WI38 (cell line): ENCODE results near the gene SHANK2.

Experiments
- H3K4me3 ChIP-seq: 2 replicates; pipeline ENCODE4 v1.5.1; 2011; ENCODE audit warnings: low read depth, mild to moderate bottlenecking, control low read depth, low read length
- CTCF ChIP-seq: IDR thresholded peaks from 2 replicates; pipeline ENCODE4 v1.5.1; 2012; ENCODE audit warnings: low read depth, mild to moderate bottlenecking, control low read depth, low read length

Gene SHANK2

GRCh38 chr11:71268706-71269321 is 16.4 kb upstream of the SHANK2 start:
- TF ChIP-seq CTCF, result no peak
- H3K4me3 ChIP-seq, result no peak overlapping the region

GRCh38 chr11:71267807-71268421 is 15.5 kb upstream of the SHANK2 start:
- TF ChIP-seq CTCF, result no peak
- no peak overlapping the region for H3K4me3 ChIP-seq

DNA sequence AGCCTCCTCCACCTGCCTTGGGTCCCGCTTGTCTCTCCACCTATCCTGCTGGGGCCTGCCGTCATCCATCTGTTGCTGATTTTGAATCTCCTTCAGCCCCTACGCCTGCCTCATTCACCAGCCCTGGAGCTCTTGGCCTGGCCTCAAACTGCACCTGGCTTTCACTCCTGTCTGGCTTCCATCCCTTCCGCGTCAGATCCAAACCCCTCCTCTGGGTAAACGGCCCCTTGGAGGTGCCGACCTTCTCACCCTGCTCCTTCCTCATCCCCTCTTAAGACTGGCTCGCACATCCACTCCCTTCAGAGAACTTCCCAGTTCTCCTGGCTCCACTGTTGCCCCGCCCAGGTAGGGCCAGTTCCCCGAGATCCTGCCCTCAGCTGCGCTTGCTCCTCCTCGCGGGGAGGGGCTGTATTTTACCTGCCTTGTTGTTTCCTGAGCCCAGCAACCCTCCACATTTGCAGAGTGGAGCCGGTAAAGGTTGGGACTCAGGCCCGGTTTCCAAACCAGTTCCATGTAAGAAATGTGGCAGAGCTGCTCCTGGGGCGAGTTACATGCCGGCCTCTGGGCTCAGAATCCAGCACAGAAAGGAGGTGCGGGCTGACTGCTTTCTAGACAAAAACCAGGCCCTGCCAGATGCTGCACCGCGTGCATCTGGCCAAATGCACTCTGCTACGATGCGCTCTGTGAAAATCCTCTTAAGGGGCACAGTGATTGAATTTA is 13.9 kb upstream of the SHANK2 start:
- TF ChIP-seq CTCF, result no peak
- H3K4me3 ChIP-seq, result no peak overlapping the region

- no peak overlapping the region for H3K4me3 ChIP-seq
- no peak for TF ChIP-seq CTCF
Measured at GRCh38 chr11:71265559-71266092, 13.2 kb upstream of the SHANK2 start.

GRCh38 chr11:71263386-71263785 is 11.0 kb upstream of the SHANK2 start:
- H3K4me3 ChIP-seq, result no peak overlapping the region
- no peak for TF ChIP-seq CTCF

GRCh38 chr11:71255800-71256479 is 3.6 kb upstream of the SHANK2 start:
- H3K4me3 ChIP-seq, result no peak overlapping the region
- no peak for TF ChIP-seq CTCF
